ENCODE data around the gene POU2F2. TPM values are rescaled to one million over a fixed set of nuclear protein-coding genes. Genes with fewer than 3 reads are reported as not detected.

POU2F2 gene
- total RNA-seq, 2 donors from 2014 or later = 1.8 to 2.6 TPM

GRCh38 chr19:42086188-42086736 is 46.0 kb downstream of the POU2F2 start:
- H3K9ac ChIP-seq (ENCODE audit: extremely low read depth, low read length, poor library complexity, severe bottlenecking) = no peak overlapping the region
- peaks cover 4% of the 10 kb centered on the region for H3K4me1 Mint-ChIP-seq
- H3K4me3 ChIP-seq (ENCODE audit: low read length) = no peak overlapping the region
- no peak overlapping the region for H3K27ac Mint-ChIP-seq
- H3K27me3 Mint-ChIP-seq (ENCODE audit: insufficient read depth) = peaks cover 1% of the 10 kb centered on the region
- no peaks in the 10 kb centered on the region for H3K27me3 ChIP-seq (ENCODE audit: control insufficient read depth, insufficient read depth, low read length, poor library complexity, severe bottlenecking)
- H3K9me3 ChIP-seq (ENCODE audit: control insufficient read depth, low read length) = no peaks in the 10 kb centered on the region
- no peak overlapping the region for H3K27ac ChIP-seq (ENCODE audit: low read depth, low read length)
- no peaks in the 10 kb centered on the region for H3K9me3 Mint-ChIP-seq
- DNase-seq = no peak
- no peaks in the 10 kb centered on the region for H3K4me1 ChIP-seq (ENCODE audit: control insufficient read depth, insufficient read depth, low read length)
- peaks cover 10% of the 10 kb centered on the region for H3K36me3 ChIP-seq (ENCODE audit: control insufficient read depth, insufficient read depth, low read length)
- H3K4me3 Mint-ChIP-seq = no peak overlapping the region
- TF ChIP-seq CTCF (conservative IDR thresholded peaks at IDR 0.05) = no peak
- peaks cover 20% of the 10 kb centered on the region for H3K36me3 Mint-ChIP-seq (ENCODE audit: low read depth)
- 94 to 100% methylated on average over 4 to 6 of the region's 9 CpGs for WGBS, 2 experiments (ENCODE audit: insufficient coverage in 1 of 2, insufficient read length in 1 of 2)

GRCh38 chr19:42083537-42083936 is 48.7 kb downstream of the POU2F2 start:
- H3K27ac ChIP-seq (ENCODE audit: low read depth, low read length) = no peak overlapping the region
- 92% methylated on average over 5 of the region's 5 CpGs; no CpG with 5 or more reads in 1 of the 2 experiments for WGBS, 2 experiments (ENCODE audit: insufficient coverage in 1 of 2, insufficient read length in 1 of 2)
- no peaks in the 10 kb centered on the region for H3K27me3 ChIP-seq (ENCODE audit: control insufficient read depth, insufficient read depth, low read length, poor library complexity, severe bottlenecking)
- H3K4me3 Mint-ChIP-seq = no peak overlapping the region
- no peak for TF ChIP-seq CTCF (conservative IDR thresholded peaks at IDR 0.05)
- no peaks in the 10 kb centered on the region for H3K9me3 Mint-ChIP-seq
- peaks cover 37% of the 10 kb centered on the region for H3K36me3 ChIP-seq (ENCODE audit: control insufficient read depth, insufficient read depth, low read length)
- no peak for DNase-seq
- no peaks in the 10 kb centered on the region for H3K27me3 Mint-ChIP-seq (ENCODE audit: insufficient read depth)
- H3K4me3 ChIP-seq (ENCODE audit: low read length) = no peak overlapping the region
- H3K4me1 ChIP-seq (ENCODE audit: control insufficient read depth, insufficient read depth, low read length) = no peaks in the 10 kb centered on the region
- no peak overlapping the region for H3K9ac ChIP-seq (ENCODE audit: extremely low read depth, low read length, poor library complexity, severe bottlenecking)
- peaks cover 4% of the 10 kb centered on the region for H3K4me1 Mint-ChIP-seq
- H3K36me3 Mint-ChIP-seq (ENCODE audit: low read depth) = peaks cover 43% of the 10 kb centered on the region
- no peaks in the 10 kb centered on the region for H3K9me3 ChIP-seq (ENCODE audit: control insufficient read depth, low read length)
- no peak overlapping the region for H3K27ac Mint-ChIP-seq

GRCh38 chr19:42081584-42082203 is 50.6 kb downstream of the POU2F2 start:
- Histone ChIP-seq H3K27me3 (ENCODE audit: control insufficient read depth, insufficient read depth, low read length, poor library complexity, severe bottlenecking) (no peaks in the 10 kb centered on the region), H3K4me3 (ENCODE audit: low read length) (no peak overlapping the region), H3K36me3 (ENCODE audit: control insufficient read depth, insufficient read depth, low read length) (peaks cover 39% of the 10 kb centered on the region), H3K27ac (ENCODE audit: low read depth, low read length) (no peak overlapping the region), H3K4me1 (ENCODE audit: control insufficient read depth, insufficient read depth, low read length) (no peaks in the 10 kb centered on the region), H3K9ac (ENCODE audit: extremely low read depth, low read length, poor library complexity, severe bottlenecking) (no peak overlapping the region), H3K9me3 (ENCODE audit: control insufficient read depth, low read length) (no peaks in the 10 kb centered on the region)
- H3K4me1 Mint-ChIP-seq = peaks cover 18% of the 10 kb centered on the region
- H3K27ac Mint-ChIP-seq = no peak overlapping the region
- peak; percentile 73 for TF ChIP-seq CTCF (conservative IDR thresholded peaks at IDR 0.05)
- no peaks in the 10 kb centered on the region for H3K27me3 Mint-ChIP-seq (ENCODE audit: insufficient read depth)
- DNase-seq = no peak
- peaks cover 49% of the 10 kb centered on the region for H3K36me3 Mint-ChIP-seq (ENCODE audit: low read depth)
- H3K9me3 Mint-ChIP-seq = no peaks in the 10 kb centered on the region
- no peak overlapping the region for H3K4me3 Mint-ChIP-seq
- 93 to 100% methylated on average over 1 to 2 of the region's 2 CpGs for WGBS, 2 experiments (ENCODE audit: insufficient coverage in 1 of 2, insufficient read length in 1 of 2)

Measured in endodermal cell (in vitro differentiated cells).